NCI-H1694 treated with DMSO at 0.1 percent for 48 hours (cell line): ENCODE measurements around the gene NPC1.
"Not testable (repeated sequence)": the region's sequence is repeated elsewhere in the genome, so short reads cannot be mapped to it uniquely, and the experiment has no call there.

Experiments used
- DNase-seq: peaks from one replicate; lab custom pipeline; 2025; lab: John Stamatoyannopoulos, UW

Gene NPC1

GRCh38 chr18:23586249-23587196, at the start of gene NPC1:
Gene NPC1 (minus strand): TSS chr18:23586506. CDS start chr18:23586343, 163 bp downstream.
- peak; percentile 71 for DNase-seq

- DNase-seq, result no peak
These were observed 49.7 kb upstream of the NPC1 start for GRCh38 chr18:23636071-23636399.

GRCh38 chr18:23635283-23636070, 49.2 kb upstream of the NPC1 start:
- DNase-seq, result no peak

GRCh38 chr18:23634692-23635091, 48.4 kb upstream of the NPC1 start:
- no peak for DNase-seq

GRCh38 chr18:23632615-23633014, 46.3 kb upstream of the NPC1 start:
- DNase-seq, result no peak

GRCh38 chr18:23631746-23632145, 45.4 kb upstream of the NPC1 start:
- DNase-seq, result no peak

- no peak for DNase-seq
These were observed 45.0 kb upstream of the NPC1 start for GRCh38 chr18:23631312-23631711.

GRCh38 chr18:23629444-23629946, 43.2 kb upstream of the NPC1 start:
- DNase-seq, result no peak

- no peak for DNase-seq
These were observed 41.7 kb upstream of the NPC1 start for GRCh38 chr18:23627970-23628369.

GRCh38 chr18:23627321-23627720, 41.0 kb upstream of the NPC1 start:
- no peak for DNase-seq

- DNase-seq, result no peak
These were observed 40.4 kb upstream of the NPC1 start for GRCh38 chr18:23626451-23627279.

GRCh38 chr18:23623040-23623439, 36.7 kb upstream of the NPC1 start:
- no peak for DNase-seq

- DNase-seq, result no peak
These were observed 33.1 kb upstream of the NPC1 start for GRCh38 chr18:23619388-23619881.

GRCh38 chr18:23618862-23619387, 32.6 kb upstream of the NPC1 start:
- no peak for DNase-seq

- no peak for DNase-seq
These were observed 31.2 kb upstream of the NPC1 start for GRCh38 chr18:23617412-23618014.

- no peak for DNase-seq
These were observed 30.0 kb upstream of the NPC1 start for GRCh38 chr18:23616258-23616657.

- DNase-seq, result no peak
These were observed 28.6 kb upstream of the NPC1 start for GRCh38 chr18:23614891-23615290.

GRCh38 chr18:23614413-23614812, 28.1 kb upstream of the NPC1 start:
- DNase-seq, result no peak

- DNase-seq, result not testable (repeated sequence)
These were observed 26.8 kb upstream of the NPC1 start for GRCh38 chr18:23613091-23613475.

GRCh38 chr18:23612434-23613090, 26.3 kb upstream of the NPC1 start:
- DNase-seq, result no peak
